Neutrophil (primary cell): Measurements from ENCODE around the gene NRF1.

Experiments
- H3K27ac ChIP-seq: fragments of 200-600 bp; sonication (generic); 2 replicates; pipeline ENCODE4 v1.5.1; 2016; ENCODE audit warnings: mild to moderate bottlenecking, moderate library complexity
- H3K27me3 ChIP-seq: fragments of 200-600 bp; sonication (generic); 2 replicates; pipeline ENCODE4 v1.6.0; 2016; ENCODE audit warnings: mild to moderate bottlenecking
- H3K36me3 ChIP-seq: fragments of 200-600 bp; sonication (generic); 2 replicates; pipeline ENCODE4 v1.5.1; 2017
- H3K4me1 ChIP-seq, 2 experiments: fragments of 200-600 bp in 1 of 2; sonication (generic) in 1 of 2; 1 replicate in 1 of 2; 2 replicates in 1 of 2; pipeline versions ENCODE4 v1.5.1 to v1.6.1; 2013 to 2016; ENCODE audit warnings: low read depth in 1 of 2, low read length in 1 of 2, mild to moderate bottlenecking in 1 of 2, moderate library complexity in 1 of 2; ENCODE audit not compliant: control insufficient read depth in 1 of 2, insufficient read depth in 1 of 2
- H3K4me3 ChIP-seq, 2 experiments: fragments of 200-600 bp in 1 of 2; sonication (generic) in 1 of 2; 1 replicate in 1 of 2; 2 replicates in 1 of 2; pipeline ENCODE4 v1.5.1; 2013 to 2016; ENCODE audit warnings: low read depth in 1 of 2, low read length in 1 of 2, mild to moderate bottlenecking in 1 of 2, moderate library complexity in 1 of 2
- H3K9me3 ChIP-seq: fragments of 200-600 bp; sonication (generic); 2 replicates; pipeline ENCODE4 v1.5.1; 2016
- TF ChIP-seq, protein P1 (sequence below): fragments of 200-600 bp; sonication (generic); IDR thresholded peaks from 2 replicates; pipeline ENCODE4 v1.5.1; 2016; ENCODE audit warnings: antibody characterized with exemption

NRF1 gene

DNA sequence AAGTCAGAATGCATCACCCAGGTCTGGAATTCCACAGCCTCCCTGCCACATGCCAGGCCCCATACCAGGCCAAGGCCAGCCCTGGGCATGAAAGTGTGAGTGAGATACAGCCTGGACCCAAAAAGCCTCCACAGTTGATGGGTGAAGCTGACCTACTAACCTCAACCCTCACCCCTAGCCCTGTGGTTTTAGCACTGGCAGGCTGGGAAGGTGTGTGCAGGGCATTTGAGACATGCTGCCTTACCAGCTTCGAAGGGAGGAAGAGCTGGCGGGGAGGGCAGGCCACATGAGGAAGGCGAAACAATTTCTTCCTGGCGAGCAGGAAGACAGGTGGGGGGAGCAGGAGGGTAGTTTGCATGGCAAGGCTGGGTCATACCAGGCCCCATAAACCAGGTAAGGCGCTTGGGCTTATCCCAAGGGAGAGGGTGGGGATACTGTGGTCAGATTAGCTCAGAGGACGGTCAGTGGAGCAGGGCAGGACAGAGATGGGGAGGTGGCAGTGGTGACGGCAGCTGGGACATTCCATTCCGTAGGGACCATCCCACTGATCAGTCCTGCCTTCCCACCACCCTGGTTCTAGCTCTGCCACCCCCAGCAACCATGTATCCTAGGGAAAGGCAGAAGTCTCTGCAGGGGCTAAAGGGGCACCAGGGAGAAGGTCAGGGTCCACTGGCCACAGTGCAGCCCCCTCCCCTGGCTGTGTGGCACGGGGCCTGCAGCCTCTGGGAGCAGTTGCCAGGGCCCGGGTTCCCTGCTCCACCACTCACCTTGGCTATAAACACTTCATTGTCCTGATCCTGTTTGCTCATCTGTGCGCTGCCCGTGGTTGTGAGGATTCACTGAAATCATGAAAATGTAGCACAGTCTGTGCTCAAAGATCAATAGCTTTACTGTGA, 155.8 kb downstream of the NRF1 start:
- peaks cover 10 to 17% of the 10 kb centered on the region in 2 experiments for H3K4me1 ChIP-seq
- H3K9me3 ChIP-seq = no peaks in the 10 kb centered on the region
- H3K27me3 ChIP-seq = peaks cover 33% of the 10 kb centered on the region
- no peak overlapping the region for H3K27ac ChIP-seq
- no peak overlapping the region for H3K4me3 ChIP-seq
- no peaks in the 10 kb centered on the region for H3K36me3 ChIP-seq
- TF ChIP-seq, protein P1, sequence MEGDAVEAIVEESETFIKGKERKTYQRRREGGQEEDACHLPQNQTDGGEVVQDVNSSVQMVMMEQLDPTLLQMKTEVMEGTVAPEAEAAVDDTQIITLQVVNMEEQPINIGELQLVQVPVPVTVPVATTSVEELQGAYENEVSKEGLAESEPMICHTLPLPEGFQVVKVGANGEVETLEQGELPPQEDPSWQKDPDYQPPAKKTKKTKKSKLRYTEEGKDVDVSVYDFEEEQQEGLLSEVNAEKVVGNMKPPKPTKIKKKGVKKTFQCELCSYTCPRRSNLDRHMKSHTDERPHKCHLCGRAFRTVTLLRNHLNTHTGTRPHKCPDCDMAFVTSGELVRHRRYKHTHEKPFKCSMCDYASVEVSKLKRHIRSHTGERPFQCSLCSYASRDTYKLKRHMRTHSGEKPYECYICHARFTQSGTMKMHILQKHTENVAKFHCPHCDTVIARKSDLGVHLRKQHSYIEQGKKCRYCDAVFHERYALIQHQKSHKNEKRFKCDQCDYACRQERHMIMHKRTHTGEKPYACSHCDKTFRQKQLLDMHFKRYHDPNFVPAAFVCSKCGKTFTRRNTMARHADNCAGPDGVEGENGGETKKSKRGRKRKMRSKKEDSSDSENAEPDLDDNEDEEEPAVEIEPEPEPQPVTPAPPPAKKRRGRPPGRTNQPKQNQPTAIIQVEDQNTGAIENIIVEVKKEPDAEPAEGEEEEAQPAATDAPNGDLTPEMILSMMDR = no peak

DNA sequence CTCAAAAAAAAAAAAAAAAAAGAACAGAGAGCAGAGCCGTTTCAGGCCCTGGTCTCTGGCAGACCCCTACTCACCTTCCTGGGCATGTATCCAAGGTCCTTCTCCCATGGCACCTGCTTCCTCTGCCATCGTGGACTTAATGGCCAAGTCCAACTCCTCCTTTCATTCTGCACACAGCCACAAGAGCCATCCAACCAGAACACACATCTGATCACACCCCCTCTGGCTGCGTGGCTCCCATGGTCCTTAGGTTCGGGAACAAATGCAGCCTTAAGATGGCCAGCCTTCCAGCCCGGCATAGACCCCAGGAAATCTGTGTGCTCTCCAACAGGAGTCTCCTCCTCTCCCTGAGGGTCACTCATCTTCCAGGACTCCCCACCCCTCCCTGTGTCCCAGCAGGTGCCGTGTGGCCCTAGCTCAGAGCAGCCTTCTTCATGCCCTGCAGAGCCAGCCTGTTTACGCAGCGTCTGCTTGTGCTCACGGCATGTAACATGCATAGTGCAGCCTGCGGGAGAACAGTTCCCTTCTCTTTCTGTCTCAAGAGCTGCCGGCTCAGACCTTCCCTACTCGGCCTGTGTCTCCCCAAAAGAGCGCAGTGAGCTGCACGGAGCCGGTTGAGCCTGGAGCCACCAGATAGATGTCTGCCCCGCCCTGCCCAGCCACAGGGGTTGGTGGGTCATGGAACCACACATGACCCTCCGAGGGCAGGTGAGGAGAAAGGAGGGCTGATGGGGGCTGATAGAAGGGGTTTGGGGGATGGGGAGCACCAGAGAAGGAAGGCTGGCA, 157.3 kb downstream of the NRF1 start:
- Histone ChIP-seq H3K27ac (no peak overlapping the region), H3K27me3 (peaks cover 48% of the 10 kb centered on the region), H3K4me3 (no peak overlapping the region), H3K9me3 (no peaks in the 10 kb centered on the region), H3K4me1 (peaks cover 10 to 17% of the 10 kb centered on the region in 2 experiments), H3K36me3 (no peaks in the 10 kb centered on the region)
- TF ChIP-seq, protein P1 = no peak

DNA sequence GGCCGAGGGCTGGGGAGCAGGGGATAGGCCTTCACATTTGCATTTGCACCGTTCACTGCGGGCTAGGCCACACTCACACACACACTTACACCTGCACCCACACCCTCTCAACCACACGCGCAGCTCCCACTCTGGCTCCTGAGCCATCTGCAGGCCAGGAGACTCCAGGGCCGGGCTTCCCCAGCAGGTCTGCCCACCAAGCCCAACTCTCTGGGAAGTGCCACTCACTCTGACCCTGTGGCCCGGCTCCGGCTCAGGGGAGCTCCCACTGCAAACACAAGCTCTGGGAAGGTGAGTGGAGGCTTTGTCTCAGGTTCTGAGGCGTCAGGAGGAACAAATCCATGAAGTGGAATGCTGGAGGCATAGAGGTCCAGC, 157.9 kb downstream of the NRF1 start:
- TF ChIP-seq, protein P1 = no peak
- Histone ChIP-seq H3K36me3 (no peaks in the 10 kb centered on the region), H3K27me3 (peaks cover 53% of the 10 kb centered on the region), H3K27ac (no peak overlapping the region), H3K4me3 (no peak overlapping the region), H3K4me1 (peaks cover 10 to 17% of the 10 kb centered on the region in 2 experiments), H3K9me3 (no peaks in the 10 kb centered on the region)

DNA sequence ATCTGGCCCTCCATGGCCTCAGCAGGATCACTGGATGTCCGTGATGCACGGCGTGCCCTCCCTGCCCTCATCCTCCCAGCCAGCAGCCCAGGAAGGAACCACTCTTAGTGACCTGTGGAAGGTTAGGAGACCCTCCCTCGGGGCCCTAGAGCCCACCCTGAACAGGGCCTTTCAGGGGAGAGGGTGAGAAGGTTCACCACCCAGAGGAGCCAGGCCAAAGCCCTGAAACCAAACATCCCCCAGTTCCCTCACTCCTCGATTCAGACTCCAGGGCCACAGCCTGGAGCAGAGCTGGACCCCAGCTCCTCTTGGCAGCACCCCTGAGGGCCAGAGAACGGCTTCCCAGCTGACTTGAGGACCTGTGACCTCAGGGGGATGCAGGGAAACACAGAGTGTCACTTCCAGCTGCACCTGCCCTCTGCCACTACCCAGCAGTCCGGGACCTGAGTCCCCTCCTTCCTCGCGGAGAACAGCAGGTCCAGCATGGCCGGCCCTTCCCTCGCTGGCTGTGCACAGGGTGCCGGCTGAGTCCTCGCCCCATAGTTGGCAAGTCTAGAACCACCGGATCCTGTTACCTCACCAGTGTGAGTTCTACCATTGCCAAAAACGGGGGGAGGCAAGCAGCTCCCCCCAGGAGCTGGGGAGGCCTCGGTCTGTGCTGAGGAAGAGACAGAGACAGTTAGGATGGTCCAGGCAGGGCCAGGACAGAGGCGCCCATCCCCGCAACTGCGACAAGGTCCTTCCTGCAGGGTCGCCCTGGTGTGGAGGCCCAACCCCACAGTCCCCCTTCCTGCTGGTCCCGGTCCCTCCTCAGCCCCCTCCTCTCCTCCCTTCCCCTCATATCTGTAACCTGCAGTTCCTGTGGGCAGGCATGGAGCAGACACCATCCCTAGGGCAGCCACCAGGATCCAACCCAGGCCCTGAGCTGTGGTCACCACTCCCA, 158.6 kb downstream of the NRF1 start:
- no peaks in the 10 kb centered on the region for H3K36me3 ChIP-seq
- TF ChIP-seq, protein P1 = no peak
- H3K4me1 ChIP-seq = peaks cover 10 to 17% of the 10 kb centered on the region in 2 experiments
- no peak overlapping the region for H3K27ac ChIP-seq
- peaks cover 61% of the 10 kb centered on the region for H3K27me3 ChIP-seq
- H3K4me3 ChIP-seq = no peak overlapping the region
- no peaks in the 10 kb centered on the region for H3K9me3 ChIP-seq
